HepG2 (cell line): Measurements from ENCODE around the gene EGLN2. TPM values are rescaled to one million over a fixed set of nuclear protein-coding genes. Genes with fewer than 3 reads are reported as not detected.

Experiments
- FOXK2 ChIP-seq: fragments of 450-650 bp; IDR thresholded peaks from 2 replicates; pipeline ENCODE4 v1.6.1; 2016
- HDAC1 ChIP-seq: sonication (generic); formaldehyde crosslinking; IDR thresholded peaks from 2 replicates; pipeline ENCODE4 v1.5.1; 2020; ENCODE audit warnings: mild to moderate bottlenecking, missing genetic modification reagents
- SALL1 ChIP-seq: sonication (generic); formaldehyde crosslinking; IDR thresholded peaks from 2 replicates; pipeline ENCODE4 v1.8.0; 2022; ENCODE audit warnings: mild to moderate bottlenecking, missing genetic modification reagents
- SMYD3 ChIP-seq: sonication (generic); formaldehyde crosslinking; IDR thresholded peaks from 2 replicates; pipeline ENCODE4 v1.8.1; 2023; ENCODE audit warnings: mild to moderate bottlenecking, missing genetic modification reagents
- SOX5 ChIP-seq: IDR thresholded peaks from 2 replicates; pipeline ENCODE4 v1.6.1; 2016; ENCODE audit warnings: borderline replicate concordance
- ZFX ChIP-seq: sonication (generic); formaldehyde crosslinking; IDR thresholded peaks from 2 replicates; pipeline ENCODE4 v1.4.0; 2020; ENCODE audit warnings: mild to moderate bottlenecking, low read depth, missing genetic modification reagents, moderate library complexity
- ZNF33B ChIP-seq: sonication (generic); formaldehyde crosslinking; IDR thresholded peaks from 2 replicates; pipeline ENCODE4 v1.5.1; 2020; ENCODE audit warnings: mild to moderate bottlenecking, missing genetic modification reagents
- polyA plus RNA-seq, 8 experiments: library from polyadenylated mRNA; depleted of rRNA in 3 of 8; stranded (reverse) in 7 of 8; unstranded in 1 of 8; fragments of >200 nt; fragmentation: Illumina TruSeq in 4 of 8; extraction: Trizol in 4 of 8; gene quantifications; 2 replicates each; pipeline versions ENCODE4 v1.2.1 to v1.2.3, GENCODE V29; 2011 to 2016; ENCODE audit warnings: low read depth in 4 of 8, missing spikeins in 1 of 8, mixed read lengths in 1 of 8; ENCODE audit not compliant: insufficient read depth in 1 of 8
- total RNA-seq, 5 experiments: library from RNA; depleted of rRNA; stranded (reverse); fragments of >200 nt; fragmentation: Illumina TruSeq; extraction: Trizol; gene quantifications; 2 replicates each; pipeline ENCODE4 v1.2.3, GENCODE V29; 2016; ENCODE audit warnings: low read depth in 1 of 5
- TF ChIP-seq, protein P1 (sequence below): sonication (generic); IDR thresholded peaks from 2 replicates; pipeline ENCODE4 v1.6.1; 2016; ENCODE audit warnings: low read depth, borderline replicate concordance
- TF ChIP-seq, protein P2 (sequence below): sonication (generic); formaldehyde crosslinking; conservative IDR thresholded peaks from 2 replicates; pipeline ENCODE4 v1.8.1; 2023; ENCODE audit warnings: missing genetic modification reagents
- TF ChIP-seq, protein P3 (sequence below): sonication (generic); formaldehyde crosslinking; IDR thresholded peaks from 2 replicates; pipeline ENCODE4 v1.4.0; 2020; ENCODE audit warnings: missing genetic modification reagents; ENCODE audit errors: not compliant biosample characterization
- TF ChIP-seq, protein P4 (sequence below): sonication (generic); formaldehyde crosslinking; IDR thresholded peaks from 2 replicates; pipeline ENCODE4 v1.4.0; 2020; ENCODE audit warnings: missing genetic modification reagents
- TF ChIP-seq, protein P5 (sequence below): sonication (generic); formaldehyde crosslinking; IDR thresholded peaks from 2 replicates; pipeline ENCODE4 v1.4.0; 2020; ENCODE audit warnings: missing genetic modification reagents, borderline replicate concordance

The EGLN2 gene
- total and polyA plus RNA-seq, 2 of the 13 experiments (the other 11 are each of a cell fraction or from before 2014, with no cell fraction given) = 16.5 to 40.8 TPM

DNA sequence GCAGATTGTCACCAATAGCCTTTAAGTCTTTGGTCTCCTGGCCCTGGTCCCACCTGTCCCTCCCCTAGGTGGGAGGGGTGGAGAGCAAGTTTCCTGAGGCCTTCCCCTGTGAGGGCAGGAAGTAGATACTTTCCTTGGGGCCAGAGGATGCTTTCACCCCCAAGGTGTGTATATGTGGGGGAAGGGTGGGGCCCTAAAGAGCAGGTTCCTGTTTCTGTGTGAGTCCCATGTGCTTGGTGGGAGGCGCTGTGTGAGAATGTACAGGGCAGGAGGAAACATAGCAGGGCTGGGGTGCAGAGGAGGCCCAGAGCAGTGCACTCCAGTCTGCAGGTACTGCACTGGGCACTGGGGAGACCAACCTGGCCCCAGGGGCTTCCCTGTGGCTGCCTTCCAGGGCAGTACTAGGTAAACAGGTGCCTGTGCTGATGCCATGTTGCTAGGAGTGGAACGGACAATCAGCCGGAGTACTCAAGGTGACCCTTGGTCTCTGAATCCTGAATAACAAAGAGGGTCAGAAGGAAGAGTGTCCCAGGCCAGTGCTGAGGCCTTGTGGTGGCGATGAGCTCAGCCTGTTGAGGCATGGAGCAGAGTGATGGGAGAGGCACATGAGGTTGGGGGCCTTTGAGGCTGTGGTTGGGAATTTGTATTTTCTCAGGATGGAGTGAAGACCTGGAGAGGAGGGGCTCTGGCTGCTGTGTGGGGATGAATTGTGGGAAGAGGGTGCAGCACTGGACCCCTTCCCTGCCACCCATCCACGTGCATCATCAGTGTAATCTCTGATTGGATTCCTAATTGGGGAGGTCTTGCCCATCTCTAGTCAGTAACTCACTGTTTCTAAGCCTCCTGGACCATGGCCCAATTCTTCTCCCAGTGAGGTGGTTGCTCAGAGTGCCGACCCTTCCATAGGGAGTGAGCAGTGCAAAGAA lies 5.1 kb downstream of the EGLN2 start (continued):
- TF ChIP-seq, protein P1, sequence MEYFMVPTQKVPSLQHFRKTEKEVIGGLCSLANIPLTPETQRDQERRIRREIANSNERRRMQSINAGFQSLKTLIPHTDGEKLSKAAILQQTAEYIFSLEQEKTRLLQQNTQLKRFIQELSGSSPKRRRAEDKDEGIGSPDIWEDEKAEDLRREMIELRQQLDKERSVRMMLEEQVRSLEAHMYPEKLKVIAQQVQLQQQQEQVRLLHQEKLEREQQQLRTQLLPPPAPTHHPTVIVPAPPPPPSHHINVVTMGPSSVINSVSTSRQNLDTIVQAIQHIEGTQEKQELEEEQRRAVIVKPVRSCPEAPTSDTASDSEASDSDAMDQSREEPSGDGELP = peak; percentile 78; the same call in 1 of the 2 replicates
- peak; percentile 42; the same call in 1 of the 2 replicates for TF ChIP-seq FOXK2
- no peak for TF ChIP-seq ZNF33B (CRISPR knock-in tag)
- TF ChIP-seq, protein P2, sequence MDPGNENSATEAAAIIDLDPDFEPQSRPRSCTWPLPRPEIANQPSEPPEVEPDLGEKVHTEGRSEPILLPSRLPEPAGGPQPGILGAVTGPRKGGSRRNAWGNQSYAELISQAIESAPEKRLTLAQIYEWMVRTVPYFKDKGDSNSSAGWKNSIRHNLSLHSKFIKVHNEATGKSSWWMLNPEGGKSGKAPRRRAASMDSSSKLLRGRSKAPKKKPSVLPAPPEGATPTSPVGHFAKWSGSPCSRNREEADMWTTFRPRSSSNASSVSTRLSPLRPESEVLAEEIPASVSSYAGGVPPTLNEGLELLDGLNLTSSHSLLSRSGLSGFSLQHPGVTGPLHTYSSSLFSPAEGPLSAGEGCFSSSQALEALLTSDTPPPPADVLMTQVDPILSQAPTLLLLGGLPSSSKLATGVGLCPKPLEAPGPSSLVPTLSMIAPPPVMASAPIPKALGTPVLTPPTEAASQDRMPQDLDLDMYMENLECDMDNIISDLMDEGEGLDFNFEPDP (CRISPR knock-in tag) = 0 out of 2 replicates have a peak, but pooled peaks have one; percentile 71
- TF ChIP-seq, protein P3, sequence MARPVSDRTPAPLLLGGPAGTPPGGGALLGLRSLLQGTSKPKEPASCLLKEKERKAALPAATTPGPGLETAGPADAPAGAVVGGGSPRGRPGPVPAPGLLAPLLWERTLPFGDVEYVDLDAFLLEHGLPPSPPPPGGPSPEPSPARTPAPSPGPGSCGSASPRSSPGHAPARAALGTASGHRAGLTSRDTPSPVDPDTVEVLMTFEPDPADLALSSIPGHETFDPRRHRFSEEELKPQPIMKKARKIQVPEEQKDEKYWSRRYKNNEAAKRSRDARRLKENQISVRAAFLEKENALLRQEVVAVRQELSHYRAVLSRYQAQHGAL (CRISPR knock-in tag) = no peak
- TF ChIP-seq, protein P4, sequence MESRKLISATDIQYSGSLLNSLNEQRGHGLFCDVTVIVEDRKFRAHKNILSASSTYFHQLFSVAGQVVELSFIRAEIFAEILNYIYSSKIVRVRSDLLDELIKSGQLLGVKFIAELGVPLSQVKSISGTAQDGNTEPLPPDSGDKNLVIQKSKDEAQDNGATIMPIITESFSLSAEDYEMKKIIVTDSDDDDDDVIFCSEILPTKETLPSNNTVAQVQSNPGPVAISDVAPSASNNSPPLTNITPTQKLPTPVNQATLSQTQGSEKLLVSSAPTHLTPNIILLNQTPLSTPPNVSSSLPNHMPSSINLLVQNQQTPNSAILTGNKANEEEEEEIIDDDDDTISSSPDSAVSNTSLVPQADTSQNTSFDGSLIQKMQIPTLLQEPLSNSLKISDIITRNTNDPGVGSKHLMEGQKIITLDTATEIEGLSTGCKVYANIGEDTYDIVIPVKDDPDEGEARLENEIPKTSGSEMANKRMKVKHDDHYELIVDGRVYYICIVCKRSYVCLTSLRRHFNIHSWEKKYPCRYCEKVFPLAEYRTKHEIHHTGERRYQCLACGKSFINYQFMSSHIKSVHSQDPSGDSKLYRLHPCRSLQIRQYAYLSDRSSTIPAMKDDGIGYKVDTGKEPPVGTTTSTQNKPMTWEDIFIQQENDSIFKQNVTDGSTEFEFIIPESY (CRISPR knock-in tag) = peak; percentile 82
- no peak for TF ChIP-seq SMYD3
- 0 out of 2 replicates have a peak, but pooled peaks have one; percentile 7 for TF ChIP-seq SALL1
- TF ChIP-seq HDAC1 (CRISPR knock-in tag) = peak; percentile 46
- TF ChIP-seq, protein P5, sequence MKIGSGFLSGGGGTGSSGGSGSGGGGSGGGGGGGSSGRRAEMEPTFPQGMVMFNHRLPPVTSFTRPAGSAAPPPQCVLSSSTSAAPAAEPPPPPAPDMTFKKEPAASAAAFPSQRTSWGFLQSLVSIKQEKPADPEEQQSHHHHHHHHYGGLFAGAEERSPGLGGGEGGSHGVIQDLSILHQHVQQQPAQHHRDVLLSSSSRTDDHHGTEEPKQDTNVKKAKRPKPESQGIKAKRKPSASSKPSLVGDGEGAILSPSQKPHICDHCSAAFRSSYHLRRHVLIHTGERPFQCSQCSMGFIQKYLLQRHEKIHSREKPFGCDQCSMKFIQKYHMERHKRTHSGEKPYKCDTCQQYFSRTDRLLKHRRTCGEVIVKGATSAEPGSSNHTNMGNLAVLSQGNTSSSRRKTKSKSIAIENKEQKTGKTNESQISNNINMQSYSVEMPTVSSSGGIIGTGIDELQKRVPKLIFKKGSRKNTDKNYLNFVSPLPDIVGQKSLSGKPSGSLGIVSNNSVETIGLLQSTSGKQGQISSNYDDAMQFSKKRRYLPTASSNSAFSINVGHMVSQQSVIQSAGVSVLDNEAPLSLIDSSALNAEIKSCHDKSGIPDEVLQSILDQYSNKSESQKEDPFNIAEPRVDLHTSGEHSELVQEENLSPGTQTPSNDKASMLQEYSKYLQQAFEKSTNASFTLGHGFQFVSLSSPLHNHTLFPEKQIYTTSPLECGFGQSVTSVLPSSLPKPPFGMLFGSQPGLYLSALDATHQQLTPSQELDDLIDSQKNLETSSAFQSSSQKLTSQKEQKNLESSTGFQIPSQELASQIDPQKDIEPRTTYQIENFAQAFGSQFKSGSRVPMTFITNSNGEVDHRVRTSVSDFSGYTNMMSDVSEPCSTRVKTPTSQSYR (CRISPR knock-in tag) = no peak
- TF ChIP-seq SOX5 (CRISPR knock-in tag) = peak; percentile 42; the same call in 1 of the 2 replicates
- TF ChIP-seq ZFX (CRISPR knock-in tag) = peak; percentile 37; the same call in 1 of the 2 replicates
